Measurements from ENCODE around the gene IL31.

Gene IL31

DNA sequence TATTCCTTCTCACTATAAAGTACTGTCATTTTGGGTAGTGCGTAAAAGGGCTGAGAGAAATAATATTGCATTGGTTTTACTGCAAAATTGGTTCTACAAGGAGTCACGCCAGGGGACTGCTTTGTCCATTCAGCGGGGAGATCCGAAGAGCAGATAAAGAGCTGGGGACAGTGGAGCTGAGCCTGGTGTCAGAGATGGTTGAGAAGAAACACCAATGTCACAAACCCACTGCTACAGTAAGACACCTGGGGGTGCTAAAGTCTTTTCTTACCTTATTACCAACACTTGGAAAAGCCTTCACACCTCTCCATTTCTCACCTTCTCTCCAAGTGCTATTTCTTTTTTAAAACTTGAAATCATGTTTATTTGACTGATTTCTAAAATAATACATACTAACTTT lies 14.1 kb downstream of the IL31 start:
- DNase-seq (ENCODE audit: extremely low read depth in 1 of 2, low read depth in 1 of 2), result no peak

DNA sequence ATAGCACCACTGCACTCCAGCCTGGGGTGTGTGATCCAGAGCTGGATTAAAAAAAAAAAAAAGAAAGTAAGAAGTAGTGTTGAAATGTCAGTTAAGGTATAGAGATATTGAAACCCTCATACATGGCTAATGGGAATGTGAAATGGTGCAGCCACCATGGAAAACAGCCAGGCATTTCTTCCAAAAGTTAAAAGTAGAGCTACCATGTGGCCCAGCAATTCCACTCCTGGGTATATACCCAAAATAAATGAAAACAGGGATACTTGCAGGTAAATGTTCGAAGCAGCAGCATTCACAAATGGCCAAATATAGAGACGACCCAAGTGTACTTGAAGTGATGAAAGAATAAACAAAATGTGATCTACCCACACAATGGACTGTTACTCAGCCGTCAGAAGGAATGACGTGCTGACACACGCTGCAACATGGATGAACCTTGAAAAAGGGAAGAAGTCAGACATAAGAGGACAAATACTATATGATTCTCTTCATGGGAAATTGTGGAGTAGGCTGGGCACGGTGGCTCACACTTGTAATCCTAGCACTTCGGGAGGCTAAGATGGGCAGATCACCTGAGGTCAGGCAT lies 15.2 kb downstream of the IL31 start:
- no peak for DNase-seq (ENCODE audit: extremely low read depth in 1 of 2, low read depth in 1 of 2)

DNA sequence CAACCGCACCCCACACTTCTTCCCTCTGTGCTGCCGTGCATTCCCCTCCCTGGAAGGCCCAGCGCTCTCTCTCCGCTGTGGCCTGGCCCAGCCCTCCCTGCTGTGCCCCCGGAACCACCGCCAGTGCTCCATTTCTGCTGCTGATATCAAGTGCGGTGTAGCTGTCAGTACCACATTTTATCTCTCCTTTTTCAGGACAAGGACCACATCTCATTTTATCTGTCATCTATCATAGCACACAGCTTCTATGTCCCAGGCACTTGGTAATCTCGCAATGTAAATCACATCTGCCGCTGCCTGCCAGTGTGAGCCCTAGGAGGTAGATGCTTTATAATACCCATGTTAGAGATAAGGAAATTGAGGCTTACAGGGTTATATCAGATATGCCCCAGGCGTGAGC lies 18.3 kb downstream of the IL31 start:
- no peak for DNase-seq (ENCODE audit: extremely low read depth in 1 of 2, low read depth in 1 of 2)

DNA sequence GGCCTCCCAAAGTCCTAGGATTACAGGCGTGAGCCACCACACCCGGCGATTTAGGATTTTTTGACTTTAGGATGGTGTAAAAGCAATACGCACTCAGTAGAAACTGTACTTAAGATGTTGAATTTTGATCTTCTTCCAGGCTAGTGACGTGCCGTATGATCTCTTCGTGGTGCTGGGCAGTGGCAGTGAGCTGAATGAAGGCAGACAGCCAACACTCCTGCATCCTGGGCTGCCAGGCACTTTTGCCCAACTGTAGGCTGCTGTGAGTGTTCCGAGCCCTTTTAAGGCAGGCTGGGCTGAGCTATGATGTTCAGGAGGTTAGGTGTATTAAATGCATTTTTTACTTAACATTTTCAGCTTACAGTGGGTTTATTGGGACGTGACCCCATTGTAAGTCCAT lies 21.3 kb downstream of the IL31 start:
- no peak for DNase-seq (ENCODE audit: extremely low read depth in 1 of 2, low read depth in 1 of 2)

DNA sequence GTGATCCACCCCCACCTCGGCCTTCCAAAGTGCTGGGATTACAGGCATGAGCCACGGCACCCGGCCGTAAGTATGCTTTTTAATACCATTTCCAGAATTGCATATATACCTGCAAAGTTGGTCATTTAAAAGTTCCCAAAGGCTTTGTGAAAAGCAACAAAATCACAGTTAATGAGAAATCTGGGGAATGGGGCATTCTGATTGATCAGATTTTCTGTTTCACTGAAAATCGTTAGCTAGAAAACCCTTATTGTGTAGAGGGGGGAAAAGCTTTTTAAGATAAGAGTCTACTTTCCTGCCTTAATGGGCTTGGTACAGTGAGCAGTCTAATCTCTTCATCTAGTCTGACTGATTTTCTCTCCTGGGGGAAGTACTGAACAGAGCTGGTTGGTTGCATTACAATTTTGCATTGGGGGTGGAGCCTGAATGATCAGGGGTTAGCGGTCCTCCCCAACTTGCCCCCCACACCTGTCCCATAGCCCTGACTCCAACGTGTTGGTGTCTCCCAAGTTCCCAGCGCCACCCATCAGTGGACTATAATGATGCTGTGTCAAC lies 23.8 kb downstream of the IL31 start:
- no peak for DNase-seq (ENCODE audit: extremely low read depth in 1 of 2, low read depth in 1 of 2)

DNA sequence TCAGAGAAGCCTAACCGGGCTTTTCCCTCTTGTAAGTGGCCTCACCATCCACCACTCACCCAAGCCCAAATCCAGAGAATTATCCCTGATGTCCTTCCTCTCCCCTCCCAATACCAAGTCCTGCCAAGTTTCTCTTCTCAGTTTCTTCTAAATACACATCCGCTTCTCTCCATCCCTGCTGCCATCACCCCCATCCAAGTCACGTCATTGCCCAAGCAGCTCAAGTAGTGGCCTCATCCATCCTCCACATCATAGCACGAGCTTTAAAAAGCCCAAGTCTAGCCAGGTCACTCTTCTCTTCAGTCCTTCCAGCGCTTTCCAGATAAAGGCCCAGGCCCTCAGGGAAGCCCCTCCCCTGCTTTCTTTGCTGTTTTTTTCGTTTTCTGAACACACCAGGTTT lies 25.4 kb downstream of the IL31 start:
- no peak for DNase-seq (ENCODE audit: extremely low read depth in 1 of 2, low read depth in 1 of 2)

DNA sequence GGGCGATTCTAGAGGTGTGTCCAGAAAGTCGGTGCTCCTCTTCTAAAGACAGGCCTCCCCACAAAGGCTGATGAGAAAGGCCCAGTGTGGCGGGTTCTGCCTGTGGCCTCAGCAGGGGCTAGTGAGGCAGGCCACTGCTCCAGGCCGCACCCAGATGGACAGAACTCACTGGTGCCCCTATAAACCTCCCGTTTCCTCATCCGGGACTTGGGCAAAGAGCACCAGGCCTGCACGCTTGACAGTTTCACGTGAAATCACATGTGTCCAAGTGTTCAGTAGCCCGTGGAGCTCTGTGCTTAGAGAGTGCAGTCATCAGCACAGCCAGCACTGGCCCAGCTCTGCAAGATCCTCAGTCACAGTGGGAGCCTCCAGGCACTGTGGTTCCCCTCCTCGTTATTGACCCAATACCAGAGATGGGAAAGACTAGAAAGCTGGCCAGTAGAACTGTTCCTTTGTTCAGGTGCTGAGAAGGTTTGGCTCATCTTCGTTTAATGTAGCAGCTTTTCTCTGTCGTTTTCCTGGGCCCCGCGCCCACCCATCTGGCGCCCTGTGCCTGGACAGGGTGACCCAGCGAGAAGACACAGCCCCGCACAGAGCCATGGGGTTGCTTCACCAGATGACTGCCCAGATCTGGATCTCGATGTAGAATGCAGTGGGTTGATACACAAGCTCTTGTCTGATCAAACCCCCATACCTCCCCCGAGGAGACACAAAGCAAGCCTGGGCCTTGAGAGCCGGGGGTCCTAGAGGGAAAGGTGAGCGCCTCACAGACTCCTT lies 26.3 kb downstream of the IL31 start:
- no peak for DNase-seq (ENCODE audit: extremely low read depth in 1 of 2, low read depth in 1 of 2)

DNA sequence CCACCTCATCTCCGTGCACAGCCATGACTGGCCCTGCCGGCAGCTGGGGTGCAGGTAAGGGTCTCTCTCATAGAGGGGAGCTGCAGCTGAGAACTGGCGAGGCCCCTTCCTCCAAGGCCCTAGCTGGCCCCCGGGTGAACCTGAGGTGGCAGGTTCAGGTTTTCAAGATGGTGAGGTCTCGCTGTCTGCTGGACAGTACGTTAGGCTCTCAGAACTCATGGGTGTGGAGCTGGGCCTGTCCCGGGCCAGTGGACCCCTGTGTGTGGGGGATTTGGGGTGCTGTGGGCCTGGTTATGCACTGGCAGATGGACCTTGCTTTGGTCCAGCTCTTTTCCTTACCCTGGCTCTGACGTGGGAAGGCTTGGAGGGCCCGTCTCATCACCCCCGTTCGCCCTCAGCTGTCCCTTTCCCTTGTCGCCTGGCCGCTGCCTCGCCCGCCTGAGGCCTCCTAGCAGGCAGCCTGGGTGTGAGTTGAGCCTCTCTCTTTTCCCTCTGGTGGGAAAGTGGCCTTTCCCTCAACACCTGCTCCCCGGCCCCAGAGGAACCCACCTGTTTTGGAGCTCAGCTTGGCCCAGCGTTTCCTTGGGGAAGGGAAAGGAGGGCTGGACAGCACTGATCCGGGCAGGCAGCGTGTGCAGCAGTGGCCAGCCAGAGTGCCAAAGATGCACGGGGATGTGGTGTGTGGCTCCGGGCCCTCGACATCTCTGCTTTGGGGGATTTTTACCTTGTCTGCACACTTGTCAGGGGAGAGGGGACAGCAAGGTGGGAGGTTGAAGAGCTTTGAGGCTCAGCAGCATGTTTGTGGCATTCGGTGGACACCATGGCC lies 28.3 kb downstream of the IL31 start:
- no peak for DNase-seq (ENCODE audit: extremely low read depth in 1 of 2, low read depth in 1 of 2)

DNA sequence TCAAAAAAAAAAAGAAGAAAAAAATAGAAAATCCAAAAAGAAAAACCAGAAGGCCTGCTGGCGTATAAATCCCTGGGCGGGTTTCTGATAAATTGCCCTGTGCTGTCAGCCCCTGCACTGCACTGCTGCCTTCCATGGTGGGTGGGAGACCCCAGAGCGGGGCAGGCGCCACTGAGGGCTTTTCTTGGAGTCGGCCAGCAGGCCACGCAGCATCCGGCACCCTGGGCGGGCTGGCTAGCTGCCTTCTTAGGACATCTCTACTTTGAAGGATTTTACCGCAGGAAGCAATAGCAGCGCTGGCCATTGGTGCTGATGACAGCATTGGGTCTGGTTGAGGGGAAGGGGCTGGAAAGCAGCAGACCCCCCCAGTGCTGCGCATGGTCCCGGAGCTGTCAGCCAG lies 29.1 kb downstream of the IL31 start:
- DNase-seq (ENCODE audit: extremely low read depth in 1 of 2, low read depth in 1 of 2), result no peak

DNA sequence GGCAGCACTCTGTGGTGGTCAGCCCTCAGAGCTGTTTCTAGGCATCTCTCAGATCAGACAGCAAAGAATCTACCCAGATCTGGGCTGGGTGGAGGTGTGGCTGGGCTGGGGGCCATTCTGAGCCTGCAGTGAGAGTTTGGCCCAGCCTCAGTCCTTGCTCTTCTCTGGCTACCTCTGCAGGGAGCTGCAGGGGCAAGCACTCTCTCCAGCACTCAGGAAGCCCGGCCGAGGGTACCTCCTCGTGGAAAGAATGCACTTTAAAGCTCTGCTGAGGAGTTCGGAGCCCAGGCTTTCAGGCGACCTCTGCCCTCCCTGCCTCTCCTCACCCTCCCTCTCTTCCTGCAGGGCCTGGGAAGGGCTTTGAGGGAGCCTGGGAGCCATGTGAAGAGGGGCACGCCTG lies 31.2 kb downstream of the IL31 start:
- DNase-seq (ENCODE audit: extremely low read depth in 1 of 2, low read depth in 1 of 2), result no peak

DNA sequence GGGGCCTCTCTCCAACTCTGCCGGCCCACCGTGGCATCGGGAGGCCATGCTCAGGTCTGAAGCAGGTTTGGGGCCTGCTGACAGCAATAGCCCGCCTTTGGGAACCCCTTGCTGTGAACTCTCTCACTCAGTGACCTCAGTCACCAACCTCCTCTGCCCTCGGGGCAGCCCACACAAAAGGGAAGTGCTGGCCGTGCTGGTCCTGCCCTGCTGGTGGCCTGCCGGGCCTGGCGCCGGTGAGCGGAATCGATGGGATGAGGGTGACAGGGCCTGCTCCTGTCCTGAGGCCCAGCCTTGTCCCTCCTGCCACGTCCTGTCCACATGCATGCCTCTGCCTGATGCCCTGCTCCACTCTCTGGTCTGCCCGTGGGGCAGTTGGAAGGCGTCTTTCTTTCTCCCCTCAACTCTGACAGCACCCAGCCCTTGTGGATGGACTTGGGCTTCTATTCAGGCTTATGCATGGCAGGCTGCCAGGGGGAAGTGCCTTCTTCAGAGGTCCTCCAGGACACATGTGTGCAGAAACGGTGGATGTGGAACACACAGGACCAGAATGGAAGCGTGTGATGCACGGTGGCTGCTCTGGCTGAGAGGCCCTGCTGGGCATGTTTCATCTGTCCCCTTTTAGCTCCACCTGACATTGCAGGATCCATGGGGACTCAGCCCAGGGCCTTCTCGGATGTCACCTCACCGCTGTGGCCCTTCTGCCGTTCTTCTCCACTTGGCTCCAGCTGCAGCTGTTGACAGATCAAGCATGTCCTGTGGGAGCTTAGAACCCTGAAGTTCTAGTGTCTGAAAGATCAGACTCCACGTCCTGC lies 31.9 kb downstream of the IL31 start:
- DNase-seq (ENCODE audit: extremely low read depth in 1 of 2, low read depth in 1 of 2), result no peak

DNA sequence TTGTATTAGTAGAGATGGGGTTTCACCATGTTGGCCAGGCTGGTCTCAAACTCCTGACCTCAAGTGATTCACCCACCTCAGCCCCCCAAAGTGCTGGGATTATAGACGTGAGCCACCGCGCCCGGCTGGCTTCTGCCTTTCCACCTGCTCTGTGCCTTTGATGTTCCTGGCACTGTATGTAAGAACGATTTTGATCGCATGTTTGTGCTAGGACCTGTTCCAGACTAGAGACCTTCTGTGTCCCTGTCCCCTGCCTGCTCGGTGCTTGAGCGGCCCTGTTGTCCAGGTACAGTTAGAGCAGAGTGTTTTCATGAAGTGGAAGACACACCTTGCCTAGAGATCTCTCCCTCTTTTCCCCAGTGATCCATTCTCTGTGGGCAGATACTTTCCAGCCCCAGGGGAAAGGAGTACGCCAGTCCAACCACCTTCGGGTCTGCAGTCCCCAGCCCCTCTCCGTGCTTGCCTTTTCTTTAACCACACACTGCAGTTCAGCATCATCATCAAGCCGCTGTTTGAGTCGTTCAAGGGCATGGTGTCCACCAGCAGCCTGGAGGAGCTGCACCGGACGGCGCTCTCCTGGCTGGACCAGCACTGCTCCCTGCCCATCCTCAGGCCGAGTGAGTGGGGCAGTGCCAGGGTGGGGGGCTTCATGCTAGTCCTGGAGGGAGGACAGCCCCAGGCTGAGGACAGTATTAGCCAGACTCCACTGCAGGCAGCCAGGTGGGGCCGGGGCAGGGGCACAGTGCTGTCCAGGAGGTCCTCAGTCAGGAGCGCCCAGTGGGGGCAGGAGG lies 33.4 kb downstream of the IL31 start:
- DNase-seq (ENCODE audit: extremely low read depth in 1 of 2, low read depth in 1 of 2), result no peak

DNA sequence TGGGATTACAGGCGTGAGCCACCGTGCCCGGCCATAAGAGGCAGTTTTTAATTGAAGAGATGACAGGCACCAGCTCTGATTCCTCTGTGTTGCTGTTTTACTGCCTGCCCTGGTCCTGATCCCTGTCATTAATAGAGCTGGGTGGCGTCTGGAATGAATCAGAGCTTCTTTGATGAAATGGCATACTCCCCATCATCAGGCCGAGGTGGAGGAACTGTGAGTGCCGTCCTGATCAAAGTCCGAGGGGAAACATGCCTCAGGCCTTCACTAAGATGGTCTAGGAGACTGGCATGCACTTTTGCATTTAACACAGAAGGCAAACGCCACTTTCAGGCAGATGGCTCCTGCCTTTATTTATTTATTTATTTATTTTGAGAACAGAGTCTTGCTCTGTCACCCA lies 34.1 kb downstream of the IL31 start:
- DNase-seq (ENCODE audit: extremely low read depth in 1 of 2, low read depth in 1 of 2), result no peak

DNA sequence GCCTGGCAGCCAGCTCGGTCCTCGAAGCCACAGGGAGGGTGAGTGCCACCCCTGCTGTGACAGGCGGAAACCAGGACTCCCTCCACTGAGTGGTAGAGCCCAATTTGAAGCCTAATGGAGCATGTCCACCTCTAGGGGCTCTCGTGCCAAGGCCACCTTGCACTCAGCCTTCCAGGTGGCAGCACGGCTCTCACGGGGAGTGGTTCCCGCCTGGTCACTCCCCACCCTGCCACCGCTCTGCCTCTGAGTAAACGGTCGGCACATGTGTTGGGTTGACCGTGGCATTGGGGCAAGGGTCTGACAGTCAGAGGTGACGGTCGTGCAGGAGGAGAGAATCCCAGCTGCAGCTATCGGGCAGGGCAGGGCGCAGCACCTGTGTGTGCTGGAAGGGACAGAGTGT lies 34.8 kb downstream of the IL31 start:
- DNase-seq (ENCODE audit: extremely low read depth in 1 of 2, low read depth in 1 of 2), result no peak

DNA sequence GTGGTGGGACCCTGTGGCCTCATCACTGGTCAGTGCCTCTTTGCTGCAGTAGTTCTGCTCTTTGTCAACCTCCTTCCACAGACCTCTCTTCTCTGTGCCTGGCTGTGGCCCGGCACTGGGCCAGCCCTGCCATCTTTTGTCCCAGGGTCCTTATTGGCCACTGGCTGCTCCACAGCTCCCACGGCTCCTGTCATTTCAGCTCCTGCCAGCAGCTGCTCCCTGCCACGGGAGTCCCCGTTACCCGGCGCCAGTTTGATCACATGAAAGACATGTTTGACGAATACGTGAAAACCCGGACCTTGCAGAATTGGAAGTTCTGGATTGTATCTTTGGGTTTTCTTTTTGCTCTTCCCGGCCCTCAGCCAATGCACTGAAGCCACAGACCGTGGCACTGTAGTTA lies 35.4 kb downstream of the IL31 start:
- DNase-seq (ENCODE audit: extremely low read depth in 1 of 2, low read depth in 1 of 2), result no peak

DNA sequence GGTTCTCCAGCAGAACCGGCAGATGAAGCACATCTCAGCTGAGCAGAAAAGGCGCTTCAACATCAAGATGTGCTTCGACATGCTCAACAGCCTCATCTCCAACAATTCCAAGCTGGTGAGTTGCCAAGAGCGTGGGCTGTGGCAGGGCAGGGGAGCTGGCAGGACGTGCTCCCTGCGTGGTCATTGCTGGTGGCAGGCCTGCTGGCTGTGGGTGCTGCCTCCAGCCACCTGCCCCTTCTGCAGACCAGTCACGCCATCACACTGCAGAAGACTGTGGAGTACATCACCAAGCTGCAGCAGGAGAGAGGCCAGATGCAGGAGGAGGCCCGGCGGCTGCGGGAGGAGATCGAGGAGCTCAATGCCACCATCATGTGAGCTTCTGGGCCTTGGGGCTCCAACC lies 35.8 kb downstream of the IL31 start:
- no peak for DNase-seq (ENCODE audit: extremely low read depth in 1 of 2, low read depth in 1 of 2)

DNA sequence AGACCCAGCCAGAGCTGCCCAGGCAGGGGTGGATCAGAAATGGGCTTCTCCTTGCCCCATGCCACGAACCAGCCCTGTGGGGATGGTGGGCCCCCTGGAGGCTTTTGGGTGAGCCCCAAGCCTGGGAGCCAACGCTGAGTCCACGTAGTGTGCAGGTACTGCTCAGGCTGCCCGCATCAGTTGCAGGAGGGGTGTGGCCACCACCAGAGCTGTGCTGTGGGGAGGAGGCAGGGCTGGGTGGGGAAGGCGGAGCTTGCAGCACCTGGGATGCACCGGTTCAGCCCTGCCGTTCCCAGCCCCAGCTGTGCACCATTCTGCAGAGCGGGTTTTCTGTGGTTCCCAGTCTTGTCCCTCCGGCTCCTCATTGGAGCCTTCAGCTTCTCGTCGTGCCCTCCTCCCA lies 36.3 kb downstream of the IL31 start:
- no peak for DNase-seq (ENCODE audit: extremely low read depth in 1 of 2, low read depth in 1 of 2)

DNA sequence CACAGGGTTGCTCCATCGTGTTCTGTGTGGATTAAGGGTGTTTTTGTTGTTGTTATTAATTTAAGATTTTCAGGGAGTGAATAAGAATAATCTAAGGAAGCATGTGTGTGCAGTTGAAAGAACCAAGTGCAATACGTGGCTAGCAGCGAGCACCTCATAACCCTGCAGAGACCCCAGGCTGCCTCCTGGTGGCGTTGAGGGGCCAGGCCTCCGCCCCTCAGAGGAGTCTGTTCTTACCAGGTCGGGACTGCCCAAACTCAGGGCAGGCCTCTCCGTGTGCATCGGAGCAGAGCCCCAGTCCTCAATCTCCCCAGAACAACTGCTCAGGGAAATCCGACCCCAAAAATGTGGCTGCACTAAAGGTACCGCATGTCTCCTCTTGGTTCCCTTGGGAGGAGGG lies 36.8 kb downstream of the IL31 start:
- DNase-seq (ENCODE audit: extremely low read depth in 1 of 2, low read depth in 1 of 2), result no peak

DNA sequence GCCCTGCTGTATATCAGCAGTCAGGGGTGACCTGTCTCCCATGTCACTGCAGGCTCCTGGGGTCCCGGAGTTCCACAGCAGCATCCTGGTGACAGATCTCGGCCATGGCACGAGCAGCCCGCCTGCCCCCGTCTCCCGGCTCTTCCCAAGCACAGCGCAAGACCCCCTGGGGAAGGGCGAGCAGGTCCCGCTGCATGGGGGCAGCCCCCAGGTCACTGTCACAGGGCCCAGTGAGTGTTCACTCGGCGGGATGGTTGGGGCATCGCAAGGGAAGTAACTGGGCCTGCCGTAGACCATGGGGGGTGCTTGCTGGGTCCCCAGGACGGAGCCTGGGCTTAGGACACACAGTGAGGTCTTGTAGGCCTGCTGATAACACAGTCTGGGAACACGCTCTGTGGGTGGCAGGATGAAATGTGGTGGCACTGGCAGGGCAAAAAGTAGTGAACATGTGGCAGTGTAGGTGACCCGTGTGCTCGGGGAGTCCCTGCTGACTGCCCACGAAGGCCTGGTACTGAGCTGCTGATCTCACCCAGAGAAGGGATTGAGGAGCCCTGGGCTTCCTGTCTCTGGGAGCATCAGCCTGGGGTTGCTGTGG lies 38.5 kb downstream of the IL31 start:
- no peak for DNase-seq (ENCODE audit: extremely low read depth in 1 of 2, low read depth in 1 of 2)

All from stimulated activated CD8-positive, alpha-beta memory T cell treated with anti-CD3 and anti-CD28 coated beads, Interleukin-7, amount 100 ng/mL, for 48 hours (primary cell).